ENCODE data around the gene DYNC2I2.
A peak's percentile ranks its signal among the peaks of the same experiment; 100 is the strongest.
"Not testable (repeated sequence)": the region's sequence is repeated elsewhere in the genome, so short reads cannot be mapped to it uniquely, and the experiment has no call there.

The DYNC2I2 gene

DNA sequence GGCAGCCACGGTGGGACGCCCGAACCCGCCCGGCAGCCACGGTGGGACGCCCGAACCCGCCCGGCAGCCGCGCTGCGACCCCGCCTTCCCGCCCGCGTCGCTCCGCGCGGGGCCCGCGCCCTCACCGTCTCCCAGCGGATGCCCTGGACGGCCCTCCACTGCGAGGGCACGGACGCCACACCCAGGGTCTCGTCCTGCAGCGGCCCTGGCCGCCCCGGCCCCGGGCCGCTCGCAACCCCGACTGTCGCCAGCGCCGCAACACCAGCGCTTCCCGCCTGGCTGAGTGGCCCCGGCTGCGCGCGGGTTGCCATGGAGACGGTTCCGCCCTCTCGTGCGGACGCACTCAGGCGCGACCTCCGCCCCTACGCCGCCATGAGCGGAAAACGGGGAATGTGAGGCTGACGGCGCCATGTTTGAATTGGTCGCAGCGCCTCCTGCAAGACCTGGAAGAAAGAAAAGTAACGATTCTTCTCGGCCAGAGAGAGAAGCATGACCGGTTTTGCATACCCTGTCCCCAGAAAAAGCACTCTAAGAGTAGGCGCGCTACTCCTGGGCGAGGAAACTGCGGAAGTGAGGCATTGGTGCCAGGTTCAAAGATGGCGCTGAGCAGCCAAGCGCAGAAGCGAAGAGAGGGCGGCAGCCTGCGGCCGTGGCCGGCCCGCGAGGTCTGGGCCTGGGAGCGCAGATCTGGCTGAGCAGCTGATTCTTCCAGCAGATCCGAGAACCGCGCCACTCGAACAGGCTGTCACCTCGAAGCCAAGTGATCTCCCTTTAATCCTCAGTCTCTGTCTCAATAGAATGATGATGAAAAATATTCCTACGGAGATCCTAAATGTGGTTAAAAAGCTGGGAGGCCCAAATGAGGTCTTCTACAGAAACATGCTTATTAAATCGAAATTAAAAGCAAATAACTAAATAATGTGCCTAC, at the start of gene DYNC2I2:
Gene DYNC2I2 (minus strand): TSS at position 432 of the 928 bp plus-strand sequence. CDS start 121 bp downstream, at position 311.
- DNase-seq, result peak; percentile 98

DNA sequence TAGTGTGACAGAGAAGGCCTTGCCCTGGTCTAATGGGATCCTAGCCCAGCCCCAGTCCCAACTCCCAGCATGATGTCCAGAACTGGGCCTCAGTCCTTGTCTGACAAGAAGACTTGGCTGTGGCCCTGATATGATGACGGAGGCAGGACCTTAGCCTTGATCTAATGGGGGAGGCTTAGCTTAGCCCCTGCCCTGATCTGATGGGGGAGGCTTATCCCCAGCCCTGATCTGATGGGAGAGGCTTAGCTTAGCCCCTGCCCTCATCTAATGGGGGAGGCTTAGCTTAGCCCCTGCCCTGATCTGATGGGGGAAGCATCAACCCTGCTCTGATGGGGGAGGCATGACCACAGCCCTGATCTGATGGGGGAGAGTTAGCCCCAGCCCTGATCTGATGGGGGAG, 49.4 kb upstream of the DYNC2I2 start:
- DNase-seq, result no peak

GRCh38 chr9:128705051-128705965, 48.7 kb upstream of the DYNC2I2 start:
- DNase-seq, result no peak

- no peak for DNase-seq
Measured at GRCh38 chr9:128704356-128704670, 47.7 kb upstream of the DYNC2I2 start.

GRCh38 chr9:128703616-128704355, 47.1 kb upstream of the DYNC2I2 start:
- no peak for DNase-seq

GRCh38 chr9:128702949-128703615, 46.4 kb upstream of the DYNC2I2 start:
- DNase-seq, result peak; percentile 31

GRCh38 chr9:128702445-128702948, 45.9 kb upstream of the DYNC2I2 start, which contains the start of gene PKN3:
Gene PKN3 (plus strand): TSS chr9:128702503. CDS start chr9:128702916, 413 bp downstream.
- peak; percentile 86 for DNase-seq

DNA sequence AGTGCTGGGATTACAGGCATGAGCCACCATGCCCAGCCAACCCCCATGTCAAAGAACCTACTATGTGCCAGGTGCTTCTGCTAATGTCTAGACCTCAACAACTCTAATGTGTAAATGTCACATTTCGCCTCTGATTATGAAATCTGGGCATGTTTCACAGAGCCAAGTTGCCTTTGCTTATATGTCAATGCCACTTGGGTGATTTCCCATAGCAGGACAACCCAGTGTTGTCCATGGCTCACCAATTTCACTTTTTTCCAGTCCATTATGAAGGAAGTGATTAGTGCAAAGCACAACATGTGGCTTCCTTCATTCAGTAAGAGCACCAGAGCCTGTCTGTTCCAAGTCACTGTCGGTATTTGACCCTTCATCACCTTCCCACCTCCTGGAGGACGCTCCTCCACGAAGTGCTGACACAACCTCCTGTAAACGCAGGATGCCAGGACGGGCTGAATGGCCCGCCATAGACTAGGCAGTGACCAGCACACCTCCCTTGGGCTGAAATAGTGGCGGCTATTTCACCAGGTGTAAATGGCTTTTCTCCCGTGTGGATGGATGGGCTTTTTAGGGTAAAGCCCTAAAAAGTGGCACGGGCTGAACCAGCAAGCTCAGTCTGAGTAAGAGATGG, 44.7 kb upstream of the DYNC2I2 start:
- no peak for DNase-seq

DNA sequence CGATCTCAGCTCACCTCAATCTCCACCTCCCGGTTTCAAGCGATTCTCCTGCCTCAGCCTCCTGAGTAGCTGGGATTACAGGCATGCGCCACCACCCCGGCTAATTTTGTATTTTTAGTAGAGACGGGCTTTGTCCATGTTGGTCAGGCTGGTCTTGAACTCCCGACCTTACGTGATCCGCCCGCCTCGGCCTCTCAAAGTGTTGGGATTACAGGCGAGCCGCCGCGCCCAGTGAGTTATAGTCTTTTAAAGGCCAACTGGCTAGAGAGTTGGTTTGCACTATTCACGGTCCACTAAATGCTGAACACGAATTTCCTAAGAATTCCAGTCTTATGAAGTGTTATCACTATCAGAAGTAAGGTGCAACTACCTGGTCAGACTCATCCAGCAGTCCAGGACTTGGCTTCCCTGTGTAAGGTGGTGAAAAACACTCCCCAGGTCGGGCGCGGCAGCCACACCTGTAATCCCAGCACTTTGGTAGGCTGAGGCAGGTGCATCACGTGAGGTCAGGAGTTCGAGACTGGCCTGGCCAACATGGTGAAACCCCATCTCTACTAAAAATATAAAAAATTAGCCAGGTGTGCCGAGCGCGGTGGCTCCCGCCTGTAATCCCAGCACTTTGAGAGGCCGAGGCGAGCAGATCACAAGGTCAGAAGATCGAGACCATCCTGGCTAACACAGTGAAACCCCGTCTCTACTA, 42.6 kb upstream of the DYNC2I2 start:
- not testable (repeated sequence) for DNase-seq

- no peak for DNase-seq
Measured at GRCh38 chr9:128696923-128697707, 40.5 kb upstream of the DYNC2I2 start.

- DNase-seq, result no peak
Measured at GRCh38 chr9:128694344-128694743, 37.7 kb upstream of the DYNC2I2 start.

DNA sequence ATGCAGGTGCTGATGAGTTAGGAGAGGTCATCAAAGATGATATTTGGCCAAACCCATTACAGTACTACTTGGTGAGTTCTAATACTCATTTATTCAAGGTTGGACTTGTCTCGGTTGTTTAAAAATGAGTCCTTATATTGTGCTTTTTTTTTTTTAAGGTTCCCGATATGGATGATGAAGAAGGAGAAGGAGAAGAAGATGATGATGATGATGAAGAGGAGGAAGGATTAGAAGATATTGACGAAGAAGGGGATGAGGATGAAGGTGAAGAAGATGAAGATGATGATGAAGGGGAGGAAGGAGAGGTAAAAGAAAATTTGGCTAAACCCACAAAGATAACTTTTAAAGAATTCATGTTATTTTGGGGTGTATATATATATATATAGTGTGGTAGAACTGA, 37.1 kb upstream of the DYNC2I2 start:
- DNase-seq, result not testable (repeated sequence)

DNA sequence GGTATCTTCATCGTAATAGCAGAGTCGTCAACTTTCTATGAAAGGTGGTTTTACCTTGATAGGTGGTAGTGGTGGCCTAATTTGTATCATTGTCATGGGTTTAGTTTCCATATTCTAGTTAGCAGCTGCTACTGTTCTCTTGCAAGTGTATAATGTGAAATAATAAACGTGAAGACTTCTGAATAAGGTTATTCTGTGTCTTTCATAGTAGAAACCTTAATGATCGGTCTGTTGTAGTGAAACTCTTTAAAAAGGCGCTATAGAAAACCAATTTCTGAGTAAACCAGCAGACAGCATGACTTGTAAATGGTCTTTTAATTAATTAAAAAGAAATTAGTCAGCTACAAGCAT, 34.0 kb upstream of the DYNC2I2 start:
- DNase-seq, result no peak

- DNase-seq, result peak; percentile 57
Measured at GRCh38 chr9:128689820-128690683, 33.4 kb upstream of the DYNC2I2 start.

- DNase-seq, result peak; percentile 60
Measured at GRCh38 chr9:128689293-128689774, 32.7 kb upstream of the DYNC2I2 start.

GRCh38 chr9:128688501-128689292, 32.0 kb upstream of the DYNC2I2 start, which contains the start of gene SET:
Gene SET (plus strand): TSS chr9:128689222. CDS start chr9:128689583, 361 bp downstream.
- DNase-seq, result peak; percentile 94

- DNase-seq, result no peak
Measured at GRCh38 chr9:128687453-128687852, 30.8 kb upstream of the DYNC2I2 start.

Data from activated CD8-positive, alpha-beta memory T cell treated with anti-CD3 and anti-CD28 coated beads, Interleukin-2, amount 50 U/mL, for 4 hours (primary cell).